22Rv1 (cell line): ENCODE data around the gene DIP2B.

Source experiments
- ZFX ChIP-seq: fragments of 450-650 bp; IDR thresholded peaks from 2 replicates; pipeline ENCODE4 v1.6.1; 2017; ENCODE audit warnings: antibody characterized with exemption, borderline replicate concordance
- TF ChIP-seq, protein P1 (sequence below): fragments of 450-650 bp; IDR thresholded peaks from 2 replicates; pipeline ENCODE4 v1.5.1; 2017; ENCODE audit warnings: mild to moderate bottlenecking

DNA sequence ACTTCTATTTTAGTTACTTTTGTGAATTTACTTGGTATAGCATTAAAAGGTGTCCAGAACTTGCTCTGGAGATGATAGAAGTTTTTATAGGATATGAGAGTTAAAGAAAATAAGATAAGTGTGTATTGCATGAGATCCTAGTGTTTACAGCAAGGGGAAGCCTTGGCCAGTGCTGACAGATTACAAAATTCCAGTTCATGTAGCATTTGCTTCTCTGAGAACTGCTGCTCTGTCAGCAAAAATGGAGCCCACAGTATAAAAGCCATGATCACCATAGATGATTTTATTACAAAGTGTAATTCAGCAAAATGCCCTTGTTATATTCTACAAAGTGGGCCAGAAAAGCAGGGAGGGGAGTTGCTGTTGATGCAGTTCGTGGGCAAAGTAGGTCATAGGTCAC, 219.1 kb downstream of the DIP2B start:
- TF ChIP-seq, protein P1, sequence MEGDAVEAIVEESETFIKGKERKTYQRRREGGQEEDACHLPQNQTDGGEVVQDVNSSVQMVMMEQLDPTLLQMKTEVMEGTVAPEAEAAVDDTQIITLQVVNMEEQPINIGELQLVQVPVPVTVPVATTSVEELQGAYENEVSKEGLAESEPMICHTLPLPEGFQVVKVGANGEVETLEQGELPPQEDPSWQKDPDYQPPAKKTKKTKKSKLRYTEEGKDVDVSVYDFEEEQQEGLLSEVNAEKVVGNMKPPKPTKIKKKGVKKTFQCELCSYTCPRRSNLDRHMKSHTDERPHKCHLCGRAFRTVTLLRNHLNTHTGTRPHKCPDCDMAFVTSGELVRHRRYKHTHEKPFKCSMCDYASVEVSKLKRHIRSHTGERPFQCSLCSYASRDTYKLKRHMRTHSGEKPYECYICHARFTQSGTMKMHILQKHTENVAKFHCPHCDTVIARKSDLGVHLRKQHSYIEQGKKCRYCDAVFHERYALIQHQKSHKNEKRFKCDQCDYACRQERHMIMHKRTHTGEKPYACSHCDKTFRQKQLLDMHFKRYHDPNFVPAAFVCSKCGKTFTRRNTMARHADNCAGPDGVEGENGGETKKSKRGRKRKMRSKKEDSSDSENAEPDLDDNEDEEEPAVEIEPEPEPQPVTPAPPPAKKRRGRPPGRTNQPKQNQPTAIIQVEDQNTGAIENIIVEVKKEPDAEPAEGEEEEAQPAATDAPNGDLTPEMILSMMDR = no peak
- no peak for TF ChIP-seq ZFX
